HepG2 (cell line): ENCODE measurements around the gene TNRC18. TPM values are rescaled to one million over a fixed set of nuclear protein-coding genes. Genes with fewer than 3 reads are reported as not detected.

ENCODE experiments used
- ATF7 ChIP-seq, 2 experiments: fragments of 450-650 bp in 1 of 2; sonication (generic) in 1 of 2; formaldehyde crosslinking in 1 of 2; IDR thresholded peaks; 2 replicates each; pipeline versions ENCODE4 v1.4.0 to v1.6.1; 2016 to 2020; ENCODE audit warnings: antibody characterized with exemption in 1 of 2, mild to moderate bottlenecking in 1 of 2, missing genetic modification reagents in 1 of 2
- HIVEP1 ChIP-seq: sonication (generic); formaldehyde crosslinking; IDR thresholded peaks from 2 replicates; pipeline ENCODE4 v1.4.0; 2020; ENCODE audit warnings: mild to moderate bottlenecking, missing genetic modification reagents
- HNF4A ChIP-seq: sonication (generic); formaldehyde crosslinking; IDR thresholded peaks from 2 replicates; pipeline ENCODE4 v1.4.0; 2020; ENCODE audit warnings: missing genetic modification reagents
- HNRNPK ChIP-seq: fragments of 200-400 bp; formaldehyde crosslinking; IDR thresholded peaks from 2 replicates; pipeline ENCODE4 v1.6.1; 2018; ENCODE audit warnings: low read length, low read depth, moderate library complexity, mild to moderate bottlenecking; ENCODE audit not compliant: poor library complexity, severe bottlenecking
- KDM1A ChIP-seq: IDR thresholded peaks from 2 replicates; pipeline ENCODE4 v1.6.1; 2016; ENCODE audit warnings: missing compliant biosample characterization
- MAZ ChIP-seq, 2 experiments: sonication (generic) in 1 of 2; formaldehyde crosslinking in 1 of 2; IDR thresholded peaks; 2 replicates each; pipeline versions ENCODE4 v1.5.0 to v1.6.1; 2012 to 2020; ENCODE audit warnings: low read depth in 2 of 2, mild to moderate bottlenecking in 2 of 2, borderline replicate concordance in 1 of 2, improper control_type of control experiment in 1 of 2, low read length in 1 of 2, missing genetic modification reagents in 1 of 2, moderate library complexity in 1 of 2
- MYNN ChIP-seq: sonication (generic); formaldehyde crosslinking; IDR thresholded peaks from 2 replicates; pipeline ENCODE4 v1.4.0; 2020; ENCODE audit warnings: mild to moderate bottlenecking, low read depth, missing genetic modification reagents
- RBFOX2 ChIP-seq: fragments of 200-400 bp; formaldehyde crosslinking; IDR thresholded peaks from 2 replicates; pipeline ENCODE4 v1.6.1; 2017; ENCODE audit warnings: low read depth, mild to moderate bottlenecking, low read length
- SNRNP70 ChIP-seq: fragments of 200-400 bp; formaldehyde crosslinking; IDR thresholded peaks from 2 replicates; pipeline ENCODE4 v1.6.1; 2017; ENCODE audit warnings: mild to moderate bottlenecking, low read depth, low read length, moderate library complexity
- TBP ChIP-seq: sonication (generic); formaldehyde crosslinking; IDR thresholded peaks from 2 replicates; pipeline ENCODE4 v1.5.0; 2020; ENCODE audit warnings: missing genetic modification reagents
- ZFP36L1 ChIP-seq: sonication (generic); formaldehyde crosslinking; IDR thresholded peaks from 2 replicates; pipeline ENCODE4 v1.8.0; 2022; ENCODE audit warnings: mild to moderate bottlenecking, missing genetic modification reagents, moderate library complexity
- ZNF10 ChIP-seq: sonication (generic); formaldehyde crosslinking; IDR thresholded peaks from 2 replicates; pipeline ENCODE4 v1.4.0; 2020; ENCODE audit warnings: mild to moderate bottlenecking, low read depth, missing genetic modification reagents, borderline replicate concordance
- ZNF274 ChIP-seq: sonication (generic); formaldehyde crosslinking; IDR thresholded peaks from 2 replicates; pipeline ENCODE4 v1.5.1; 2020; ENCODE audit warnings: mild to moderate bottlenecking, missing genetic modification reagents
- ZNF607 ChIP-seq: sonication (generic); formaldehyde crosslinking; IDR thresholded peaks from 2 replicates; pipeline ENCODE4 v1.5.1; 2020; ENCODE audit warnings: missing genetic modification reagents, mild to moderate bottlenecking, borderline replicate concordance
- ZNF670 ChIP-seq: sonication (generic); formaldehyde crosslinking; IDR thresholded peaks from 2 replicates; pipeline ENCODE4 v1.8.0; 2022; ENCODE audit warnings: mild to moderate bottlenecking, missing genetic modification reagents, borderline replicate concordance
- ZSCAN30 ChIP-seq: sonication (generic); formaldehyde crosslinking; IDR thresholded peaks from 2 replicates; pipeline ENCODE4 v1.5.0; 2020; ENCODE audit warnings: mild to moderate bottlenecking, missing genetic modification reagents
- polyA plus RNA-seq, 8 experiments: library from polyadenylated mRNA; depleted of rRNA in 3 of 8; stranded (reverse) in 7 of 8; unstranded in 1 of 8; fragments of >200 nt; fragmentation: Illumina TruSeq in 4 of 8; extraction: Trizol in 4 of 8; gene quantifications; 2 replicates each; pipeline versions ENCODE4 v1.2.1 to v1.2.3, GENCODE V29; 2011 to 2016; ENCODE audit warnings: low read depth in 4 of 8, missing spikeins in 1 of 8, mixed read lengths in 1 of 8; ENCODE audit not compliant: insufficient read depth in 1 of 8
- total RNA-seq, 5 experiments: library from RNA; depleted of rRNA; stranded (reverse); fragments of >200 nt; fragmentation: Illumina TruSeq; extraction: Trizol; gene quantifications; 2 replicates each; pipeline ENCODE4 v1.2.3, GENCODE V29; 2016; ENCODE audit warnings: low read depth in 1 of 5
- TF ChIP-seq, protein P1 (sequence below): sonication (generic); formaldehyde crosslinking; IDR thresholded peaks from 2 replicates; pipeline ENCODE4 v1.5.0; 2020; ENCODE audit warnings: mild to moderate bottlenecking, missing genetic modification reagents
- TF ChIP-seq, protein P2 (sequence below): sonication (generic); formaldehyde crosslinking; IDR thresholded peaks from 2 replicates; pipeline ENCODE4 v1.5.1; 2020; ENCODE audit warnings: mild to moderate bottlenecking, moderate library complexity, missing genetic modification reagents
- TF ChIP-seq, protein P3 (sequence below): sonication (generic); formaldehyde crosslinking; IDR thresholded peaks from 2 replicates; pipeline ENCODE4 v1.4.0; 2020; ENCODE audit warnings: missing genetic modification reagents, mild to moderate bottlenecking, borderline replicate concordance
- TF ChIP-seq, protein P4 (sequence below): IDR thresholded peaks from 2 replicates; pipeline ENCODE4 v1.6.1; 2018; ENCODE audit warnings: missing genetic modification reagents

TNRC18 gene
- total and polyA plus RNA-seq, 2 of the 13 experiments (the other 11 are each of a cell fraction or from before 2014, with no cell fraction given) = 11.7 to 17.4 TPM

DNA sequence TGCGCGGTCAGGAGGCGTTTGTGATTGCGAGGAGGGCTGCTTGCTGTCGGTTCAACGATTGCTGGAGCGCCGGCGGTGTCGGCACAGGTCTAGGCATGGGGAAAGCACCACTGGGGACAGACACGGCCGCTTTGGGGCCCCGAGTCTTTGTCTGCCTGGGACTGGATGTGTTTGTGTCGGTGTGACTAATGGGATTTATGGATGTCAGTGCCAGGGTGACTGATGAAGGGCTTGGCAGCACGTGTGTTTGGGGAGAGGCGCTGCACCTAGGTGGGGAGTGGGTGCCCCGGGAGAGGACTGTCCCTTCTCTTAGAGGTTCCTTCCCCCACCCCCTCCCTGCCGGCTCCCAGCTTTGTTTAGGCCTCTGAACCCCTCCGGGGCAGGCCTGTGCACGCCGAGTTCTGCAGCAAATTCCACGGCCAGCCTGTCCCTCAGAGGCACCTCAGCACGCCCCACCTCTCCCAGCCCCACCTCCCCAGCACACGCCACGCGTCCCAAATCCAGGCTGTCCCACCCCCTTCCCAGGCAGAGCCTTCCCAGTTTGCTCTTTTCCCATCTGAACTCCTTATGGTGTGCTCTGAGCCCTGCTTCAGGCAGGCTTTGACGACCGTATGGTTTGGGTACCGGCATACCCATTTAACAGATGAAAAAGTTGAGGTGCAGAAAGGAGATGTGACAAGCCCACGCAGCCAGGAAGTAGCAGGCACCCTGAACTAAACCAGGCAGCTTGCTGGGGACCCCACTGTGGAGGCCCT lies 6.4 kb upstream of the TNRC18 start (continued):
- TF ChIP-seq, protein P1, sequence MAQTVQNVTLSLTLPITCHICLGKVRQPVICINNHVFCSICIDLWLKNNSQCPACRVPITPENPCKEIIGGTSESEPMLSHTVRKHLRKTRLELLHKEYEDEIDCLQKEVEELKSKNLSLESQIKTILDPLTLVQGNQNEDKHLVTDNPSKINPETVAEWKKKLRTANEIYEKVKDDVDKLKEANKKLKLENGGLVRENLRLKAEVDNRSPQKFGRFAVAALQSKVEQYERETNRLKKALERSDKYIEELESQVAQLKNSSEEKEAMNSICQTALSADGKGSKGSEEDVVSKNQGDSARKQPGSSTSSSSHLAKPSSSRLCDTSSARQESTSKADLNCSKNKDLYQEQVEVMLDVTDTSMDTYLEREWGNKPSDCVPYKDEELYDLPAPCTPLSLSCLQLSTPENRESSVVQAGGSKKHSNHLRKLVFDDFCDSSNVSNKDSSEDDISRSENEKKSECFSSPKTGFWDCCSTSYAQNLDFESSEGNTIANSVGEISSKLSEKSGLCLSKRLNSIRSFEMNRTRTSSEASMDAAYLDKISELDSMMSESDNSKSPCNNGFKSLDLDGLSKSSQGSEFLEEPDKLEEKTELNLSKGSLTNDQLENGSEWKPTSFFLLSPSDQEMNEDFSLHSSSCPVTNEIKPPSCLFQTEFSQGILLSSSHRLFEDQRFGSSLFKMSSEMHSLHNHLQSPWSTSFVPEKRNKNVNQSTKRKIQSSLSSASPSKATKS (CRISPR knock-in tag) = no peak
- 0 out of 2 replicates have a peak, but pooled peaks have one; percentile 5 for TF ChIP-seq ZNF607 (CRISPR knock-in tag)
- TF ChIP-seq MAZ (IDR thresholded peaks at IDR 0.05; ENCODE audit: borderline replicate concordance, low read depth, low read length) = no peak
- peak; percentile 22 for TF ChIP-seq MAZ (CRISPR knock-in tag; IDR thresholded peaks at IDR 0.05; ENCODE audit: low read depth)
- TF ChIP-seq ZFP36L1 (CRISPR knock-in tag) = no peak
- peak; percentile 76 for TF ChIP-seq RBFOX2
- TF ChIP-seq, protein P2, sequence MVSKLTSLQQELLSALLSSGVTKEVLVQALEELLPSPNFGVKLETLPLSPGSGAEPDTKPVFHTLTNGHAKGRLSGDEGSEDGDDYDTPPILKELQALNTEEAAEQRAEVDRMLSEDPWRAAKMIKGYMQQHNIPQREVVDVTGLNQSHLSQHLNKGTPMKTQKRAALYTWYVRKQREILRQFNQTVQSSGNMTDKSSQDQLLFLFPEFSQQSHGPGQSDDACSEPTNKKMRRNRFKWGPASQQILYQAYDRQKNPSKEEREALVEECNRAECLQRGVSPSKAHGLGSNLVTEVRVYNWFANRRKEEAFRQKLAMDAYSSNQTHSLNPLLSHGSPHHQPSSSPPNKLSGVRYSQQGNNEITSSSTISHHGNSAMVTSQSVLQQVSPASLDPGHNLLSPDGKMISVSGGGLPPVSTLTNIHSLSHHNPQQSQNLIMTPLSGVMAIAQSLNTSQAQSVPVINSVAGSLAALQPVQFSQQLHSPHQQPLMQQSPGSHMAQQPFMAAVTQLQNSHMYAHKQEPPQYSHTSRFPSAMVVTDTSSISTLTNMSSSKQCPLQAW (CRISPR knock-in tag) = no peak
- TF ChIP-seq ZSCAN30 = no peak
- no peak for TF ChIP-seq ZNF274 (CRISPR knock-in tag)
- TF ChIP-seq ZNF10 (CRISPR knock-in tag) = no peak
- peak; percentile 92 for TF ChIP-seq KDM1A (CRISPR knock-in tag)
- TF ChIP-seq, protein P3, sequence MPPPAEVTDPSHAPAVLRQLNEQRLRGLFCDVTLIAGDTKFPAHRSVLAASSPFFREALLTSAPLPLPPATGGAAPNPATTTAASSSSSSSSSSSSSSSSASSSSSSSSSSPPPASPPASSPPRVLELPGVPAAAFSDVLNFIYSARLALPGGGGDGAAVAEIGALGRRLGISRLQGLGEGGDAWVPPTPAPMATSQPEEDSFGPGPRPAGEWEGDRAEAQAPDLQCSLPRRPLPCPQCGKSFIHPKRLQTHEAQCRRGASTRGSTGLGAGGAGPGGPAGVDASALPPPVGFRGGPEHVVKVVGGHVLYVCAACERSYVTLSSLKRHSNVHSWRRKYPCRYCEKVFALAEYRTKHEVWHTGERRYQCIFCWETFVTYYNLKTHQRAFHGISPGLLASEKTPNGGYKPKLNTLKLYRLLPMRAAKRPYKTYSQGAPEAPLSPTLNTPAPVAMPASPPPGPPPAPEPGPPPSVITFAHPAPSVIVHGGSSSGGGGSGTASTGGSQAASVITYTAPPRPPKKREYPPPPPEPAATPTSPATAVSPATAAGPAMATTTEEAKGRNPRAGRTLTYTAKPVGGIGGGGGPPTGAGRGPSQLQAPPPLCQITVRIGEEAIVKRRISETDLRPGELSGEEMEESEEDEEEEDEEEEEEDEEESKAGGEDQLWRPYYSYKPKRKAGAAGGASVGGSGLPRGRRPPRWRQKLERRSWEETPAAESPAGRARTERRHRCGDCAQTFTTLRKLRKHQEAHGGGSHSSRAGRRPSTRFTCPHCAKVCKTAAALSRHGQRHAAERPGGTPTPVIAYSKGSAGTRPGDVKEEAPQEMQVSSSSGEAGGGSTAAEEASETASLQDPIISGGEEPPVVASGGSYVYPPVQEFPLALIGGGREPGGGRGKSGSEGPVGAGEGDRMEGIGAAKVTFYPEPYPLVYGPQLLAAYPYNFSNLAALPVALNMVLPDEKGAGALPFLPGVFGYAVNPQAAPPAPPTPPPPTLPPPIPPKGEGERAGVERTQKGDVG (CRISPR knock-in tag) = no peak
- TF ChIP-seq TBP (CRISPR knock-in tag) = no peak
- TF ChIP-seq MYNN (CRISPR knock-in tag) = no peak
- TF ChIP-seq ZNF670 = peak; percentile 26; the same call in 1 of the 2 replicates
- peak; percentile 55 for TF ChIP-seq HNRNPK
- TF ChIP-seq, protein P4, sequence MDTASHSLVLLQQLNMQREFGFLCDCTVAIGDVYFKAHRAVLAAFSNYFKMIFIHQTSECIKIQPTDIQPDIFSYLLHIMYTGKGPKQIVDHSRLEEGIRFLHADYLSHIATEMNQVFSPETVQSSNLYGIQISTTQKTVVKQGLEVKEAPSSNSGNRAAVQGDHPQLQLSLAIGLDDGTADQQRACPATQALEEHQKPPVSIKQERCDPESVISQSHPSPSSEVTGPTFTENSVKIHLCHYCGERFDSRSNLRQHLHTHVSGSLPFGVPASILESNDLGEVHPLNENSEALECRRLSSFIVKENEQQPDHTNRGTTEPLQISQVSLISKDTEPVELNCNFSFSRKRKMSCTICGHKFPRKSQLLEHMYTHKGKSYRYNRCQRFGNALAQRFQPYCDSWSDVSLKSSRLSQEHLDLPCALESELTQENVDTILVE (CRISPR knock-in tag) = no peak; the same call in 1 of the 2 replicates
- 0 out of 2 replicates have a peak, but pooled peaks have one; percentile 0 for TF ChIP-seq HIVEP1 (CRISPR knock-in tag)
- no peak for TF ChIP-seq ATF7 (IDR thresholded peaks at IDR 0.05)
- TF ChIP-seq ATF7 (CRISPR knock-in tag; IDR thresholded peaks at IDR 0.05) = no peak
- TF ChIP-seq HNF4A (CRISPR knock-in tag) = no peak
- TF ChIP-seq SNRNP70 = no peak
